ENCODE data around the gene FBXW9. TPM values are rescaled to one million over a fixed set of nuclear protein-coding genes. Genes with fewer than 3 reads are reported as not detected.
"Not testable (repeated sequence)": the region's sequence is repeated elsewhere in the genome, so short reads cannot be mapped to it uniquely, and the experiment has no call there.

Gene FBXW9
- total RNA-seq, 1 experiment from 2014 or later, result 14.0 TPM

GRCh38 chr19:12727745-12728433 lies 31.5 kb upstream of the FBXW9 start:
- intact Hi-C loops (cut with micrococcal nuclease), result no loop called here

GRCh38 chr19:12726988-12727316 lies 30.5 kb upstream of the FBXW9 start:
- H3K9ac ChIP-seq (ENCODE audit: low read length), result no peak overlapping the region
- 0 out of 2 replicates have a peak overlapping the region, but pooled peaks have one; percentile 14 for H3K27ac ChIP-seq (ENCODE audit: low read depth, low read length)
- no TSS peak for BruUV-seq (replicated peaks)
- peaks cover 28 to 34% of the 10 kb centered on the region in 2 experiments for H3K36me3 ChIP-seq (ENCODE audit: control insufficient read depth in 1 of 2, insufficient read depth in 2 of 2, low read length in 2 of 2)
- ChIA-PET CTCF (interaction anchor here (1.6 kb wide), 1 partner anchor 28 kb away, joined by 3 read pairs; no protein-coding TSS in a partner anchor), POLR2A (interaction anchor here (1.3 kb wide), 1 partner anchor 10 kb away, joined by 3 read pairs; the partner anchor contains the start of gene GET3), RAD21 (ENCODE audit: low non-redundant PET in 1 of 2, low total read pairs in 2 of 2, uncharacterized antibody in 2 of 2, unreplicated experiment in 2 of 2) (no interaction called here)
- peaks cover 0 to 23% of the 10 kb centered on the region in 2 experiments; a peak in 2 of 4 replicates for H3K4me1 ChIP-seq (ENCODE audit: control insufficient read depth in 1 of 2, insufficient read depth in 2 of 2, low read length in 2 of 2)
- intact Hi-C loops (cut with micrococcal nuclease), result no loop called here
- DNase-seq (ENCODE audit: low read depth, low spot score) (no peak), ATAC-seq (no peak)
- H3K4me2 ChIP-seq (ENCODE audit: low read length), result no peak overlapping the region
- H3K27me3 ChIP-seq (ENCODE audit: insufficient read depth, low read length), result no peaks in the 10 kb centered on the region
- H3K9me3 ChIP-seq (ENCODE audit: control insufficient read depth in 1 of 2, insufficient read depth in 1 of 2, low read depth in 1 of 2, low read length in 2 of 2), result no peaks in the 10 kb centered on the region
- peaks cover 42% of the 10 kb centered on the region for H3K79me2 ChIP-seq (ENCODE audit: insufficient read depth, low read length)
- H4K20me1 ChIP-seq (ENCODE audit: insufficient read depth), result peaks cover 5% of the 10 kb centered on the region; the same call in 1 of the 2 replicates
- no peak overlapping the region for H3K4me3 ChIP-seq (replicated peaks in 1 of 2; ENCODE audit: low read depth in 1 of 2, low read length in 2 of 2)
- TF ChIP-seq ZFX (IDR thresholded peaks at IDR 0.05), result no peak
- no peak for TF ChIP-seq CBX3 (IDR thresholded peaks at IDR 0.05; ENCODE audit: low read depth)
- no peak for TF ChIP-seq ZNF274 (IDR thresholded peaks at IDR 0.05; ENCODE audit: low read depth, low read length)
- TF ChIP-seq EGR1 (IDR thresholded peaks at IDR 0.05; ENCODE audit: low read depth), result no peak
- H2AFZ ChIP-seq (ENCODE audit: low read depth, low read length, poor library complexity, severe bottlenecking), result no peak overlapping the region
- H3K9me2 ChIP-seq (ENCODE audit: insufficient read depth), result no peaks in the 10 kb centered on the region

More at GRCh38 chr19:12727745-12728433, 31.5 kb upstream of the FBXW9 start:
- peaks cover 7% of the 10 kb centered on the region; the same call in 1 of the 2 replicates for H4K20me1 ChIP-seq (ENCODE audit: insufficient read depth)
- no TSS peak for BruUV-seq (replicated peaks)
- no peak overlapping the region for H3K4me2 ChIP-seq (ENCODE audit: low read length)
- DNase-seq (ENCODE audit: low read depth, low spot score), result no peak
- no peaks in the 10 kb centered on the region for H3K9me2 ChIP-seq (ENCODE audit: insufficient read depth)
- ATAC-seq, result no peak
- H3K79me2 ChIP-seq (ENCODE audit: insufficient read depth, low read length), result peaks cover 44% of the 10 kb centered on the region
- H3K4me1 ChIP-seq (ENCODE audit: control insufficient read depth in 1 of 2, insufficient read depth in 2 of 2, low read length in 2 of 2), result peaks cover 7 to 24% of the 10 kb centered on the region in 2 experiments
- no peaks in the 10 kb centered on the region for H3K27me3 ChIP-seq (ENCODE audit: insufficient read depth, low read length)
- POLR2A ChIA-PET, result interaction anchor here (0.7 kb wide), 1 partner anchor 31 kb away, joined by 3 read pairs; no protein-coding TSS in a partner anchor
- RAD21 ChIA-PET (ENCODE audit: low non-redundant PET in 1 of 2, low total read pairs in 2 of 2, uncharacterized antibody in 2 of 2, unreplicated experiment in 2 of 2), result no interaction called here
- no peak overlapping the region for H2AFZ ChIP-seq (ENCODE audit: low read depth, low read length, poor library complexity, severe bottlenecking)
- H3K36me3 ChIP-seq (ENCODE audit: control insufficient read depth in 1 of 2, insufficient read depth in 2 of 2, low read length in 2 of 2), result peaks cover 33 to 34% of the 10 kb centered on the region in 2 experiments
- no peak overlapping the region for H3K9ac ChIP-seq (ENCODE audit: low read length)
- H3K27ac ChIP-seq (ENCODE audit: low read depth, low read length), result no peak overlapping the region
- no peak overlapping the region for H3K4me3 ChIP-seq (replicated peaks in 1 of 2; ENCODE audit: low read depth in 1 of 2, low read length in 2 of 2)
- TF ChIP-seq MAX (IDR thresholded peaks at IDR 0.05) (no peak), EGR1 (IDR thresholded peaks at IDR 0.05; ENCODE audit: low read depth) (no peak), YY1 (IDR thresholded peaks at IDR 0.05; ENCODE audit: extremely low read depth, insufficient replicate concordance, low read depth, low read length) (no peak), FOSL1 (IDR thresholded peaks at IDR 0.05; ENCODE audit: low read depth) (no peak), ELF1 (IDR thresholded peaks at IDR 0.05; ENCODE audit: borderline replicate concordance, low read depth) (no peak), SP1 (IDR thresholded peaks at IDR 0.05; ENCODE audit: low read depth) (no peak), EZH2phosphoT487 (IDR thresholded peaks at IDR 0.05; ENCODE audit: borderline replicate concordance) (no peak), RAD21 (IDR thresholded peaks at IDR 0.05; ENCODE audit: low read depth) (no peak), POLR2A (IDR thresholded peaks at IDR 0.05; ENCODE audit: borderline replicate concordance, extremely low read depth, insufficient read depth, insufficient read length) (no peak), TCF7L2 (IDR thresholded peaks at IDR 0.05; ENCODE audit: borderline replicate concordance, extremely low read depth, insufficient read depth, insufficient read length) (no peak)
- H3K9me3 ChIP-seq (ENCODE audit: control insufficient read depth in 1 of 2, insufficient read depth in 1 of 2, low read depth in 1 of 2, low read length in 2 of 2), result no peaks in the 10 kb centered on the region
- CTCF ChIA-PET, result interaction anchor here (1.6 kb wide), 1 partner anchor 28 kb away, joined by 3 read pairs; no protein-coding TSS in a partner anchor

GRCh38 chr19:12725612-12726011 lies 29.2 kb upstream of the FBXW9 start:
- H2AFZ ChIP-seq (ENCODE audit: low read depth, low read length, poor library complexity, severe bottlenecking); H3K27ac ChIP-seq (ENCODE audit: low read depth, low read length); DNase-seq (ENCODE audit: low read depth, low spot score); H3K9me3 ChIP-seq (ENCODE audit: control insufficient read depth in 1 of 2, insufficient read depth in 1 of 2, low read depth in 1 of 2, low read length in 2 of 2); H3K9ac ChIP-seq (ENCODE audit: low read length); H3K27me3 ChIP-seq (ENCODE audit: insufficient read depth, low read length); H3K9me2 ChIP-seq (ENCODE audit: insufficient read depth); BruUV-seq (replicated peaks); H3K4me3 ChIP-seq (replicated peaks in 1 of 2; ENCODE audit: low read depth in 1 of 2, low read length in 2 of 2); ATAC-seq; H4K20me1 ChIP-seq (ENCODE audit: insufficient read depth); CTCF ChIA-PET; RAD21 ChIA-PET (ENCODE audit: low non-redundant PET in 1 of 2, low total read pairs in 2 of 2, uncharacterized antibody in 2 of 2, unreplicated experiment in 2 of 2); H3K4me2 ChIP-seq (ENCODE audit: low read length); intact Hi-C loops (cut with micrococcal nuclease): not testable (repeated sequence)
- Histone ChIP-seq H3K4me1 (ENCODE audit: control insufficient read depth in 1 of 2, insufficient read depth in 2 of 2, low read length in 2 of 2) (peaks cover 0 to 33% of the 10 kb centered on the region in 2 experiments; a peak in 3 of 4 replicates), H3K36me3 (ENCODE audit: control insufficient read depth in 1 of 2, insufficient read depth in 2 of 2, low read length in 2 of 2) (peaks cover 21 to 26% of the 10 kb centered on the region in 2 experiments), H3K79me2 (ENCODE audit: insufficient read depth, low read length) (peaks cover 42% of the 10 kb centered on the region)
- POLR2A ChIA-PET, result interaction anchor here (1.1 kb wide), 1 partner anchor 9 kb away, joined by 3 read pairs; no protein-coding TSS in a partner anchor
